NCI-H524 treated with DMSO at 0.1 percent for 48 hours (cell line): ENCODE data around the gene PALB2.
A peak's percentile ranks its signal among the peaks of the same experiment; 100 is the strongest.

Experiments used
- DNase-seq: peaks from one replicate; lab custom pipeline; 2025; lab: John Stamatoyannopoulos, UW

Gene PALB2

GRCh38 chr16:23640931-23641765, at the start of gene PALB2, which contains the start of gene DCTN5:
Gene PALB2, minus strand, starts transcription at chr16:23641310. Its CDS starts 153 bp downstream, at chr16:23641157.
Gene DCTN5, plus strand, starts transcription at chr16:23641466. Its CDS starts 77 bp downstream, at chr16:23641543.
- peak; percentile 69 for DNase-seq

GRCh38 chr16:23689442-23690187, 48.5 kb upstream of the PALB2 start:
- DNase-seq = no peak

GRCh38 chr16:23687034-23687808, 46.1 kb upstream of the PALB2 start:
- no peak for DNase-seq

- DNase-seq = no peak
Measured at GRCh38 chr16:23683487-23683886, 42.4 kb upstream of the PALB2 start.

GRCh38 chr16:23682181-23682580, 41.1 kb upstream of the PALB2 start:
- no peak for DNase-seq

GRCh38 chr16:23679986-23680336, 38.9 kb upstream of the PALB2 start:
- no peak for DNase-seq

GRCh38 chr16:23679274-23679985, 38.3 kb upstream of the PALB2 start:
- no peak for DNase-seq

- peak; percentile 39 for DNase-seq
Measured at GRCh38 chr16:23678430-23679273, 37.5 kb upstream of the PALB2 start, which contains the start of gene PLK1. Gene PLK1, plus strand, starts transcription at chr16:23678889. Its CDS starts 44 bp downstream, at chr16:23678933.

GRCh38 chr16:23676924-23677480, 35.9 kb upstream of the PALB2 start:
- DNase-seq = no peak

- DNase-seq = no peak
Measured at GRCh38 chr16:23673971-23674614, 33.0 kb upstream of the PALB2 start.

- no peak for DNase-seq
Measured at GRCh38 chr16:23670137-23670776, 29.1 kb upstream of the PALB2 start.

GRCh38 chr16:23668873-23669272, 27.8 kb upstream of the PALB2 start:
- no peak for DNase-seq

- no peak for DNase-seq
Measured at GRCh38 chr16:23668225-23668624, 27.1 kb upstream of the PALB2 start.

GRCh38 chr16:23667355-23667659, 26.2 kb upstream of the PALB2 start:
- DNase-seq = no peak

GRCh38 chr16:23666571-23667354, 25.7 kb upstream of the PALB2 start:
- DNase-seq = no peak

- DNase-seq = no peak
Measured at GRCh38 chr16:23663918-23664317, 22.8 kb upstream of the PALB2 start.

GRCh38 chr16:23651943-23652468, 10.9 kb upstream of the PALB2 start:
- DNase-seq = no peak

- no peak for DNase-seq
Measured at GRCh38 chr16:23650674-23651416, 9.7 kb upstream of the PALB2 start.
